Hepatocyte (in vitro differentiated cells): ENCODE data around the gene ALDH1A3. TPM values are rescaled to one million over a fixed set of nuclear protein-coding genes. Genes with fewer than 3 reads are reported as not detected.

Experiments
- DNase-seq: peaks from one replicate; pipeline ENCODE4 v3.0.0-alpha.2; 2016; ENCODE audit warnings: low spot score
- H2AFZ ChIP-seq: fragments of 200-600 bp; sonication (generic); 2 replicates; pipeline ENCODE4 v1.6.0; 2016; ENCODE audit warnings: antibody characterized with exemption, mild to moderate bottlenecking
- H3K27ac ChIP-seq: fragments of 200-600 bp; sonication (generic); 2 replicates; pipeline ENCODE4 v1.5.1; 2016; ENCODE audit warnings: mild to moderate bottlenecking
- H3K27me3 ChIP-seq: fragments of 200-600 bp; sonication (generic); 2 replicates; pipeline ENCODE4 v1.6.1; 2016
- H3K36me3 ChIP-seq: fragments of 200-600 bp; sonication (generic); replicated peaks from 2 replicates; pipeline ENCODE4 v1.5.1; 2016; ENCODE audit warnings: low read depth; ENCODE audit not compliant: insufficient read depth
- H3K4me1 ChIP-seq: fragments of 200-600 bp; sonication (generic); 2 replicates; pipeline ENCODE4 v1.5.1; 2016; ENCODE audit warnings: mild to moderate bottlenecking, moderate library complexity; ENCODE audit not compliant: insufficient read depth
- H3K4me2 ChIP-seq: fragments of 200-600 bp; sonication (generic); 2 replicates; pipeline ENCODE4 v1.6.0; 2016
- H3K4me3 ChIP-seq: fragments of 200-600 bp; sonication (generic); 2 replicates; pipeline ENCODE4 v1.5.1; 2016; ENCODE audit warnings: mild to moderate bottlenecking
- H3K79me2 ChIP-seq: fragments of 200-600 bp; sonication (generic); 2 replicates; pipeline ENCODE4 v1.6.0; 2017; ENCODE audit warnings: mild to moderate bottlenecking
- H3K9me2 ChIP-seq: fragments of 200-600 bp; sonication (generic); replicated peaks from 2 replicates; pipeline ENCODE4 v1.6.0; 2017; ENCODE audit warnings: mild to moderate bottlenecking; ENCODE audit not compliant: insufficient read depth
- H3K9me3 ChIP-seq: fragments of 200-600 bp; sonication (generic); 2 replicates; pipeline ENCODE4 v1.5.1; 2016; ENCODE audit warnings: low read depth, mild to moderate bottlenecking
- H4K20me1 ChIP-seq: fragments of 200-600 bp; sonication (generic); 2 replicates; pipeline ENCODE4 v1.6.0; 2016; ENCODE audit warnings: mild to moderate bottlenecking; ENCODE audit not compliant: insufficient read depth, poor library complexity, severe bottlenecking
- EZH2 ChIP-seq: fragments of 200-600 bp; sonication (generic); IDR thresholded peaks from 2 replicates; pipeline ENCODE4 v1.6.1; 2016; ENCODE audit warnings: antibody characterized with exemption, mild to moderate bottlenecking, borderline replicate concordance
- EZH2phosphoT487 ChIP-seq: fragments of 200-600 bp; sonication (generic); IDR thresholded peaks from one replicate; pipeline ENCODE4 v1.6.1; 2018; ENCODE audit warnings: antibody characterized with exemption, mild to moderate bottlenecking, low read depth, moderate library complexity; ENCODE audit not compliant: unreplicated experiment, severe bottlenecking
- WGBS: methylation state at CpG from one replicate; pipeline ENCODE4 v1.1.6; 2016; ENCODE audit warnings: low lambda C conversion rate; ENCODE audit errors: missing lambda C conversion rate; 5-methylcytosine and 5-hydroxymethylcytosine counted together
- polyA plus RNA-seq: library from polyadenylated mRNA; unstranded; fragments of >200 nt; fragmentation: Nextera tagmentation; extraction: Ambion mirVana; gene quantifications from 2 replicates; pipeline ENCODE4 v1.2.1, GENCODE V29; 2016
- total RNA-seq: library from RNA; depleted of rRNA; stranded (reverse); fragments of >200 nt; gene quantifications from 2 replicates; pipeline ENCODE4 v1.2.3, GENCODE V29; 2014
- TF ChIP-seq, protein P1 (sequence below): fragments of 200-600 bp; sonication (generic); IDR thresholded peaks from 2 replicates; pipeline ENCODE4 v1.5.1; 2016; ENCODE audit warnings: antibody characterized with exemption, mild to moderate bottlenecking; ENCODE audit not compliant: poor library complexity

The ALDH1A3 gene
- total and polyA plus RNA-seq, 2 experiments from 2014 or later = 6.8 to 20.5 TPM

DNA sequence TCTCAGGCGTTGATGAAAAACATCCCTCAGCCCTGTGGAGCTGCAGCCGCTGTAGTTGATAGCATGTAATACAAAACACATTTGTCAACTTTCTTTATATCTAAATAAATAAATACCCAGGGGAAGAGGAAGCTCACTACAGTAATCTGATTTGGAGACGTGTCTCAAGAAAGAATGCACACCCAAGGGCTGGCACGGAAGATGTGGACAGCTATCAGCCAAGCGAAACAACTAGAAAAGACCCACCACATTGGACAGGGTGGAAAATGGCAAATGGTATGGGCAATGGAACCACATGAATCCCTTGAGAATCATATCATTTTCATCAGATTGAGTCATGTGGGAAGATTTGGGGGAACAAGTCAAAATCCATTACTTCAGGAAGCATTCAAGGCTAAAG is 43.1 kb upstream of the ALDH1A3 start:
- TF ChIP-seq EZH2phosphoT487 (no peak), EZH2 (no peak)
- TF ChIP-seq, protein P1, sequence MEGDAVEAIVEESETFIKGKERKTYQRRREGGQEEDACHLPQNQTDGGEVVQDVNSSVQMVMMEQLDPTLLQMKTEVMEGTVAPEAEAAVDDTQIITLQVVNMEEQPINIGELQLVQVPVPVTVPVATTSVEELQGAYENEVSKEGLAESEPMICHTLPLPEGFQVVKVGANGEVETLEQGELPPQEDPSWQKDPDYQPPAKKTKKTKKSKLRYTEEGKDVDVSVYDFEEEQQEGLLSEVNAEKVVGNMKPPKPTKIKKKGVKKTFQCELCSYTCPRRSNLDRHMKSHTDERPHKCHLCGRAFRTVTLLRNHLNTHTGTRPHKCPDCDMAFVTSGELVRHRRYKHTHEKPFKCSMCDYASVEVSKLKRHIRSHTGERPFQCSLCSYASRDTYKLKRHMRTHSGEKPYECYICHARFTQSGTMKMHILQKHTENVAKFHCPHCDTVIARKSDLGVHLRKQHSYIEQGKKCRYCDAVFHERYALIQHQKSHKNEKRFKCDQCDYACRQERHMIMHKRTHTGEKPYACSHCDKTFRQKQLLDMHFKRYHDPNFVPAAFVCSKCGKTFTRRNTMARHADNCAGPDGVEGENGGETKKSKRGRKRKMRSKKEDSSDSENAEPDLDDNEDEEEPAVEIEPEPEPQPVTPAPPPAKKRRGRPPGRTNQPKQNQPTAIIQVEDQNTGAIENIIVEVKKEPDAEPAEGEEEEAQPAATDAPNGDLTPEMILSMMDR = no peak
- H3K36me3 ChIP-seq = no peaks in the 10 kb centered on the region
- H3K4me2 ChIP-seq = no peak overlapping the region
- H3K27ac ChIP-seq = no peak overlapping the region
- WGBS = 77% methylated on average over 5 of the region's 5 CpGs
- no peaks in the 10 kb centered on the region for H3K9me3 ChIP-seq
- H4K20me1 ChIP-seq = no peaks in the 10 kb centered on the region
- H3K9me2 ChIP-seq = no peaks in the 10 kb centered on the region
- DNase-seq = no peak
- no peaks in the 10 kb centered on the region for H3K27me3 ChIP-seq
- no peak overlapping the region for H2AFZ ChIP-seq
- no peaks in the 10 kb centered on the region for H3K79me2 ChIP-seq
- peaks cover 2% of the 10 kb centered on the region for H3K4me1 ChIP-seq
- H3K4me3 ChIP-seq = no peak overlapping the region

DNA sequence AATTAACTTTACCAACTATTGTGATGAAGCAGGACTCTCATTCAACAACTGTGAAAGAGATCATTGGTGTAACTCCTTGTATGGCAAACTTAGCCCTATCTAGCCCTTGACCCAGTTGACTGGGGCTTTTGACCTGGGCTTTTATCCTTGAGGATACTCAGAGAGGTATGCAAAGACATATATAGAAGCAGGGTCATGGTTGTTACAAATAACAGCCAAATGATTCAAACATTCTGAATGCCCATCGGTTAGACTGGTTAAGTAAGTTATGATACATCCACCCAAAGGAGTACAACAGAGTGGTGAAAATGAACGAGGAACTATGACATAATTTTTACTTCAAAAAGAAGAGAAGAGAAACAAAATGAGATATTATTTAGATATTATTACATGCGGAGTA is 38.2 kb upstream of the ALDH1A3 start:
- Histone ChIP-seq H3K36me3 (no peaks in the 10 kb centered on the region), H2AFZ (no peak overlapping the region), H3K27ac (no peak overlapping the region), H4K20me1 (no peaks in the 10 kb centered on the region), H3K4me3 (no peak overlapping the region), H3K27me3 (no peaks in the 10 kb centered on the region), H3K9me3 (no peaks in the 10 kb centered on the region), H3K4me2 (no peak overlapping the region), H3K4me1 (peaks cover 12% of the 10 kb centered on the region), H3K79me2 (no peaks in the 10 kb centered on the region), H3K9me2 (no peaks in the 10 kb centered on the region)
- WGBS = 100% methylated on average over 3 of the region's 3 CpGs
- no peak for DNase-seq
- TF ChIP-seq EZH2phosphoT487 = no peak

DNA sequence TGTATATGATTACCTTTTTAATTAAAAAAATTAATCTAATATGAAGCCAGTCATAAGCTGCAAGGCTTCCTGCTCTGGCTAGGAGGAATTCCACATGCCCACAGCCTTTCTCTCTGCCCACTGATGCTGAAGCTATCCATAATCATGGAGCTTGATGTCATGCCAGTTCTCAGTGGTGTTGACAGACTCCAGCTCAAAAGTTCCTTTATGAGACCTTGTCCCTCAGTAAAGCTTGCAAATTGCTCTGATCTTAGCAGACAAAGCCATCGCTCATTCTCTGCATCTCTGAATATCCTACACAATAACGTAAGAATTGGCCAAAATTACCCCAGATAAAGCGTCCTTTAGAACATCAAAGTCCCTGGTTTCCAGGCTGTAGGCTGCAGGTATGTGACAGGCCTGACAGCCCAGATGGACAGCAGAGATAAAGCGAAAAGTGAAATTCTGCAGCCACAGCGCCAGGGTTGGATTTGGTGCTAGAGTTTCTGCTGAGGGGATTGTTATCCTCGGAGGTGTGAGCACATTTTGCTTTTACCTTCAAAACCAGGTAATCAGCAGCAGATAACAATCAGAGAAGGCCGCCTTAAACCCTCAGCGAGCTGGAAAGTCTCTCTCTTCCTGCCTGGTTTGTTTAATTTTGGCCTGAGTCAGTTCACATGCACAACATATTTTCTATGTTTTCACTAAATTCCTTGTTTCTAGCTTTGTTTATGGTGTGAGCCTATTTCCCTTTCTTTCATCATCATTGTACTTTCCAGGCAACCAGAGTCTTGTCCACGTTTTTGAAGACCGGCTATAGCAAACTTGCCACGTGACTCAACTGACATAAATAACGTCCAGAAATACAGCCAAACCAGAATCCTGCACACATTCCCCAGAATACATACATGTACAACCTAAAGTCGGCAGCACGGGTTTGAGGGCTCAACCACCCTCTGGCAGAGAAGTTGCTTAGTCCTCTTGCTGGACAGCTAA is 36.6 kb upstream of the ALDH1A3 start:
- Histone ChIP-seq H3K9me3 (no peaks in the 10 kb centered on the region), H3K9me2 (no peaks in the 10 kb centered on the region), H4K20me1 (no peaks in the 10 kb centered on the region), H3K36me3 (no peaks in the 10 kb centered on the region), H3K27ac (no peak overlapping the region), H3K4me2 (peak overlapping the region; percentile 23), H3K79me2 (no peaks in the 10 kb centered on the region), H3K4me3 (no peak overlapping the region), H3K4me1 (peaks cover 12% of the 10 kb centered on the region), H3K27me3 (no peaks in the 10 kb centered on the region), H2AFZ (no peak overlapping the region)
- WGBS = 29% methylated on average over 14 of the region's 14 CpGs
- no peak for TF ChIP-seq EZH2phosphoT487
- TF ChIP-seq EZH2 = no peak
- TF ChIP-seq, protein P1 = no peak
- peak; percentile 22 for DNase-seq

DNA sequence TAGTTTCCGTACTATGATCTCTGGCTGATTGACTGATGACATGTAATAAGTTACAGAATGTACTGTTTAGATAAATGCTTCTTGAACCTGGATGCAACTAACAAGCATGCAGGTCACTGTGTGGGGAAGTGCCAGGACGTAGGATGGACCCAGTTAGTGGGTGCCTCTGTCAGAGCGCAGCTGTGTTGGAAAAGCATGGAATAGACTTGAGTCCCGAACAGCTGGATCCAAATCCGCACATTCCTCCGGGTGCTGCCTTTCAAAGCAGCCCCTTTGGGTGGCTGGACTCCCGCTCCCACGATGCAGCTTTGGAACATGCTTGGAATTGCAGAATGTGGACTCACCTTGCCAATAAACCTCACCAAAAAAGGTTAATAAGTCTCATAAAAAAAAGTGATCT is 35.5 kb upstream of the ALDH1A3 start:
- H3K4me2 ChIP-seq = no peak overlapping the region
- DNase-seq = no peak
- no peaks in the 10 kb centered on the region for H3K9me3 ChIP-seq
- H4K20me1 ChIP-seq = no peaks in the 10 kb centered on the region
- H3K4me3 ChIP-seq = no peak overlapping the region
- no peaks in the 10 kb centered on the region for H3K79me2 ChIP-seq
- H3K27ac ChIP-seq = no peak overlapping the region
- TF ChIP-seq EZH2phosphoT487 (no peak), EZH2 (no peak)
- TF ChIP-seq, protein P1 = no peak
- no peaks in the 10 kb centered on the region for H3K36me3 ChIP-seq
- H3K27me3 ChIP-seq = no peaks in the 10 kb centered on the region
- H2AFZ ChIP-seq = no peak overlapping the region
- 70% methylated on average over 8 of the region's 8 CpGs for WGBS
- no peaks in the 10 kb centered on the region for H3K9me2 ChIP-seq
- H3K4me1 ChIP-seq = peaks cover 12% of the 10 kb centered on the region
